Liver (tissue), 9 donors: ENCODE measurements around the gene TERB1. TPM values are rescaled to one million over a fixed set of nuclear protein-coding genes. Genes with fewer than 3 reads are reported as not detected.

Experiments
- DNase-seq: peaks from one replicate; pipeline ENCODE4 v3.0.0-alpha.2; 2017; ENCODE audit warnings: low spot score
- H3K27ac ChIP-seq, 2 donors: one replicate each; pipeline ENCODE4 v1.7.0; 2013; ENCODE audit warnings: inconsistent platforms in 2 of 2, low read length in 2 of 2, control low read depth in 1 of 2, low read depth in 1 of 2, mild to moderate bottlenecking in 1 of 2
- H3K27me3 ChIP-seq, 4 donors: one replicate each; pipeline versions ENCODE4 v1.6.1 to v1.7.0; 2013; ENCODE audit warnings: low read length in 3 of 4, inconsistent platforms in 1 of 4, mild to moderate bottlenecking in 1 of 4, moderate library complexity in 1 of 4; ENCODE audit not compliant: control insufficient read depth in 4 of 4, insufficient read depth in 4 of 4
- H3K36me3 ChIP-seq, 4 donors: one replicate each; pipeline versions ENCODE4 v1.6.1 to v1.7.0; 2013; ENCODE audit warnings: low read length in 3 of 4, mild to moderate bottlenecking in 3 of 4, low read depth in 1 of 4, moderate library complexity in 1 of 4; ENCODE audit not compliant: control insufficient read depth in 4 of 4, insufficient read depth in 3 of 4
- H3K4me1 ChIP-seq, 4 donors: one replicate each; pipeline versions ENCODE4 v1.6.1 to v1.7.0; 2013; ENCODE audit warnings: low read length in 3 of 4, mild to moderate bottlenecking in 3 of 4, moderate library complexity in 1 of 4; ENCODE audit not compliant: control insufficient read depth in 4 of 4, insufficient read depth in 4 of 4
- H3K4me3 ChIP-seq, 3 donors: one replicate each; pipeline versions ENCODE4 v1.6.1 to v1.7.0; 2013; ENCODE audit warnings: low read length in 3 of 3, control low read depth in 1 of 3, low read depth in 1 of 3, mild to moderate bottlenecking in 1 of 3
- H3K9ac ChIP-seq, 2 donors: one replicate each; pipeline ENCODE4 v1.7.0; 2013; ENCODE audit warnings: low read length in 2 of 2, mild to moderate bottlenecking in 2 of 2, moderate library complexity in 2 of 2, control low read depth in 1 of 2, low read depth in 1 of 2
- H3K9me3 ChIP-seq, 4 donors: one replicate each; pipeline versions ENCODE4 v1.6.1 to v1.7.0; 2013; ENCODE audit warnings: low read length in 3 of 4; ENCODE audit not compliant: control insufficient read depth in 4 of 4
- EGR1 ChIP-seq, 2 donors: IDR thresholded peaks; 2 replicates each; pipeline ENCODE4 v1.6.1; 2016 to 2018; ENCODE audit warnings: antibody characterized with exemption in 2 of 2, low read depth in 2 of 2
- FOXA1 ChIP-seq: IDR thresholded peaks from 2 replicates; pipeline ENCODE4 v1.6.1; 2016; ENCODE audit warnings: antibody characterized with exemption
- FOXA2 ChIP-seq: IDR thresholded peaks from 2 replicates; pipeline ENCODE4 v1.6.1; 2016; ENCODE audit warnings: antibody characterized with exemption
- GABPA ChIP-seq, 2 donors: IDR thresholded peaks in 1 of 2; conservative IDR thresholded peaks in 1 of 2; 2 replicates each; pipeline ENCODE4 v1.6.1; 2016; ENCODE audit warnings: antibody characterized with exemption in 2 of 2, mild to moderate bottlenecking in 1 of 2, moderate library complexity in 1 of 2
- HNF4A ChIP-seq, 2 donors: conservative IDR thresholded peaks; 2 replicates each; pipeline ENCODE4 v1.6.1; 2016; ENCODE audit warnings: antibody characterized with exemption in 2 of 2, mild to moderate bottlenecking in 2 of 2
- HNF4G ChIP-seq: IDR thresholded peaks from 2 replicates; pipeline ENCODE4 v1.6.1; 2016; ENCODE audit warnings: antibody characterized with exemption
- JUND ChIP-seq, 2 donors: IDR thresholded peaks; 2 replicates each; pipeline ENCODE4 v1.6.1; 2016; ENCODE audit warnings: antibody characterized with exemption in 2 of 2
- NR2F2 ChIP-seq: IDR thresholded peaks from 2 replicates; pipeline ENCODE4 v1.6.1; 2016; ENCODE audit warnings: antibody characterized with exemption
- RAD21 ChIP-seq, 2 donors: IDR thresholded peaks; 2 replicates each; pipeline ENCODE4 v1.6.1; 2016; ENCODE audit warnings: antibody characterized with exemption in 2 of 2, mild to moderate bottlenecking in 2 of 2
- RXRA ChIP-seq, 2 donors: IDR thresholded peaks; 2 replicates each; pipeline ENCODE4 v1.6.1; 2017 to 2018; ENCODE audit warnings: antibody characterized with exemption in 2 of 2, mild to moderate bottlenecking in 1 of 2
- SP1 ChIP-seq: IDR thresholded peaks from 2 replicates; pipeline ENCODE4 v1.6.1; 2018; ENCODE audit warnings: antibody characterized with exemption, mild to moderate bottlenecking
- TAF1 ChIP-seq: conservative IDR thresholded peaks from 2 replicates; pipeline ENCODE4 v1.6.1; 2016; ENCODE audit warnings: antibody characterized with exemption, mild to moderate bottlenecking
- YY1 ChIP-seq: IDR thresholded peaks from 2 replicates; pipeline ENCODE4 v1.6.1; 2016; ENCODE audit warnings: antibody characterized with exemption, mild to moderate bottlenecking
- WGBS: extraction: QIAGEN DNeasy Blood & Tissue Kit; methylation state at CpG from one replicate; pipeline ENCODE4 v1.1.7; 2013; 5-methylcytosine and 5-hydroxymethylcytosine counted together
- polyA plus RNA-seq, 2 donors: library from polyadenylated mRNA; stranded (reverse) in 1 of 2; unstranded in 1 of 2; fragments of 200-250 nt in 1 of 2; fragments of >200 nt in 1 of 2; fragmentation: Nextera tagmentation in 1 of 2; extraction: Ambion mirVana in 1 of 2; gene quantifications; one replicate each; pipeline versions ENCODE4 v1.2.1 to v1.2.3, GENCODE V29; 2013 to 2015
- total RNA-seq, 2 donors: library from RNA; depleted of rRNA; stranded (reverse); fragments of >200 nt; gene quantifications; one replicate each; pipeline ENCODE4 v1.2.3, GENCODE V29; 2014
- TF ChIP-seq, protein P1 (sequence below): IDR thresholded peaks from 2 replicates; pipeline ENCODE4 v1.6.1; 2016; ENCODE audit warnings: antibody characterized with exemption
- TF ChIP-seq, protein P2 (sequence below): IDR thresholded peaks from 2 replicates; pipeline ENCODE4 v1.6.1; 2016; ENCODE audit warnings: antibody characterized with exemption, mild to moderate bottlenecking
- TF ChIP-seq, protein P3 (sequence below): IDR thresholded peaks from 2 replicates; pipeline ENCODE4 v1.6.1; 2016; ENCODE audit warnings: antibody characterized with exemption
- TF ChIP-seq, protein P4 (sequence below): fragments of 150-350 bp; IDR thresholded peaks from 2 replicates; pipeline ENCODE4 v1.5.1; 2017; ENCODE audit warnings: improper control_type of control experiment, low read depth, low read length; ENCODE audit not compliant: missing input control
- TF ChIP-seq, protein P5 (sequence below): IDR thresholded peaks from 2 replicates; pipeline ENCODE4 v1.6.1; 2016; ENCODE audit warnings: antibody characterized with exemption
- donor health status: healthy.
- donor health status: healthy.
- donor health status: healthy.
- donor health status: healthy.
- donor health status: healthy.

TERB1 gene
- total and polyA plus RNA-seq, 4 donors, result 0.08 to 0.17 TPM; not detected in 2

DNA sequence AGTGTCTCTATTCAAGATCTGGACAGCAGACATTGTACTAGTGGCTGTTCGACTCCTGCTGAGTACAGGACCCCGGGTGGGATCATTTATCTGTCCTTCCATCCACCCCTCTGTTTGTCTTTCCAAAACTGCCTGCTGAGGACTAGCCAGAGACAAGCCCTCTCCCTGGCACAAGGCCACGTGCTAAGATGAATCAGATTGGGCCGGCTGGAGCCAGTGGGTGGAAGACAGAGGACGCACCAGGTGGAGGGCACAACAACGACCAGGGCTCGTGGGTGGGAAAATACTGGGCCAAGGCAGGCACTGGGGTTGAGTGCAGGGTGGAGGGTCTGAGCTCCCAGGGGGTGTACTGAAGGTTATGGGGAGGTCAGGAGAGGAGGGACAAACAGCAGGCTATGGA, 41.4 kb upstream of the TERB1 start:
- Histone ChIP-seq H3K27me3 (peaks cover 2 to 5% (median 4%) of the 10 kb centered on the region in 4 donors), H3K4me1 (peaks cover 5 to 9% (median 8%) of the 10 kb centered on the region in 4 donors), H3K27ac (no peak overlapping the region), H3K9me3 (no peaks in the 10 kb centered on the region), H3K4me3 (no peak overlapping the region), H3K9ac (no peak overlapping the region), H3K36me3 (no peaks in the 10 kb centered on the region)
- 86% methylated on average over 7 of the region's 7 CpGs for WGBS
- TF ChIP-seq YY1 (no peak), HNF4G (no peak), HNF4A (conservative IDR thresholded peaks at IDR 0.05) (no peak), EGR1 (IDR thresholded peaks at IDR 0.05; ENCODE audit: low read depth in 2 of 2) (no peak), FOXA2 (no peak), FOXA1 (no peak), SP1 (no peak), TAF1 (no peak), RXRA (IDR thresholded peaks at IDR 0.05) (no peak), NR2F2 (no peak), RAD21 (IDR thresholded peaks at IDR 0.05) (no peak), JUND (IDR thresholded peaks at IDR 0.05) (no peak)
- TF ChIP-seq, protein P1, sequence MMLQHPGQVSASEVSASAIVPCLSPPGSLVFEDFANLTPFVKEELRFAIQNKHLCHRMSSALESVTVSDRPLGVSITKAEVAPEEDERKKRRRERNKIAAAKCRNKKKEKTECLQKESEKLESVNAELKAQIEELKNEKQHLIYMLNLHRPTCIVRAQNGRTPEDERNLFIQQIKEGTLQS, result no peak
- TF ChIP-seq, protein P2, sequence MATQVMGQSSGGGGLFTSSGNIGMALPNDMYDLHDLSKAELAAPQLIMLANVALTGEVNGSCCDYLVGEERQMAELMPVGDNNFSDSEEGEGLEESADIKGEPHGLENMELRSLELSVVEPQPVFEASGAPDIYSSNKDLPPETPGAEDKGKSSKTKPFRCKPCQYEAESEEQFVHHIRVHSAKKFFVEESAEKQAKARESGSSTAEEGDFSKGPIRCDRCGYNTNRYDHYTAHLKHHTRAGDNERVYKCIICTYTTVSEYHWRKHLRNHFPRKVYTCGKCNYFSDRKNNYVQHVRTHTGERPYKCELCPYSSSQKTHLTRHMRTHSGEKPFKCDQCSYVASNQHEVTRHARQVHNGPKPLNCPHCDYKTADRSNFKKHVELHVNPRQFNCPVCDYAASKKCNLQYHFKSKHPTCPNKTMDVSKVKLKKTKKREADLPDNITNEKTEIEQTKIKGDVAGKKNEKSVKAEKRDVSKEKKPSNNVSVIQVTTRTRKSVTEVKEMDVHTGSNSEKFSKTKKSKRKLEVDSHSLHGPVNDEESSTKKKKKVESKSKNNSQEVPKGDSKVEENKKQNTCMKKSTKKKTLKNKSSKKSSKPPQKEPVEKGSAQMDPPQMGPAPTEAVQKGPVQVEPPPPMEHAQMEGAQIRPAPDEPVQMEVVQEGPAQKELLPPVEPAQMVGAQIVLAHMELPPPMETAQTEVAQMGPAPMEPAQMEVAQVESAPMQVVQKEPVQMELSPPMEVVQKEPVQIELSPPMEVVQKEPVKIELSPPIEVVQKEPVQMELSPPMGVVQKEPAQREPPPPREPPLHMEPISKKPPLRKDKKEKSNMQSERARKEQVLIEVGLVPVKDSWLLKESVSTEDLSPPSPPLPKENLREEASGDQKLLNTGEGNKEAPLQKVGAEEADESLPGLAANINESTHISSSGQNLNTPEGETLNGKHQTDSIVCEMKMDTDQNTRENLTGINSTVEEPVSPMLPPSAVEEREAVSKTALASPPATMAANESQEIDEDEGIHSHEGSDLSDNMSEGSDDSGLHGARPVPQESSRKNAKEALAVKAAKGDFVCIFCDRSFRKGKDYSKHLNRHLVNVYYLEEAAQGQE, result no peak
- TF ChIP-seq, protein P3, sequence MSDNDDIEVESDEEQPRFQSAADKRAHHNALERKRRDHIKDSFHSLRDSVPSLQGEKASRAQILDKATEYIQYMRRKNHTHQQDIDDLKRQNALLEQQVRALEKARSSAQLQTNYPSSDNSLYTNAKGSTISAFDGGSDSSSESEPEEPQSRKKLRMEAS, result no peak
- TF ChIP-seq, protein P4, sequence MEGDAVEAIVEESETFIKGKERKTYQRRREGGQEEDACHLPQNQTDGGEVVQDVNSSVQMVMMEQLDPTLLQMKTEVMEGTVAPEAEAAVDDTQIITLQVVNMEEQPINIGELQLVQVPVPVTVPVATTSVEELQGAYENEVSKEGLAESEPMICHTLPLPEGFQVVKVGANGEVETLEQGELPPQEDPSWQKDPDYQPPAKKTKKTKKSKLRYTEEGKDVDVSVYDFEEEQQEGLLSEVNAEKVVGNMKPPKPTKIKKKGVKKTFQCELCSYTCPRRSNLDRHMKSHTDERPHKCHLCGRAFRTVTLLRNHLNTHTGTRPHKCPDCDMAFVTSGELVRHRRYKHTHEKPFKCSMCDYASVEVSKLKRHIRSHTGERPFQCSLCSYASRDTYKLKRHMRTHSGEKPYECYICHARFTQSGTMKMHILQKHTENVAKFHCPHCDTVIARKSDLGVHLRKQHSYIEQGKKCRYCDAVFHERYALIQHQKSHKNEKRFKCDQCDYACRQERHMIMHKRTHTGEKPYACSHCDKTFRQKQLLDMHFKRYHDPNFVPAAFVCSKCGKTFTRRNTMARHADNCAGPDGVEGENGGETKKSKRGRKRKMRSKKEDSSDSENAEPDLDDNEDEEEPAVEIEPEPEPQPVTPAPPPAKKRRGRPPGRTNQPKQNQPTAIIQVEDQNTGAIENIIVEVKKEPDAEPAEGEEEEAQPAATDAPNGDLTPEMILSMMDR, result no peak
- TF ChIP-seq, protein P5, sequence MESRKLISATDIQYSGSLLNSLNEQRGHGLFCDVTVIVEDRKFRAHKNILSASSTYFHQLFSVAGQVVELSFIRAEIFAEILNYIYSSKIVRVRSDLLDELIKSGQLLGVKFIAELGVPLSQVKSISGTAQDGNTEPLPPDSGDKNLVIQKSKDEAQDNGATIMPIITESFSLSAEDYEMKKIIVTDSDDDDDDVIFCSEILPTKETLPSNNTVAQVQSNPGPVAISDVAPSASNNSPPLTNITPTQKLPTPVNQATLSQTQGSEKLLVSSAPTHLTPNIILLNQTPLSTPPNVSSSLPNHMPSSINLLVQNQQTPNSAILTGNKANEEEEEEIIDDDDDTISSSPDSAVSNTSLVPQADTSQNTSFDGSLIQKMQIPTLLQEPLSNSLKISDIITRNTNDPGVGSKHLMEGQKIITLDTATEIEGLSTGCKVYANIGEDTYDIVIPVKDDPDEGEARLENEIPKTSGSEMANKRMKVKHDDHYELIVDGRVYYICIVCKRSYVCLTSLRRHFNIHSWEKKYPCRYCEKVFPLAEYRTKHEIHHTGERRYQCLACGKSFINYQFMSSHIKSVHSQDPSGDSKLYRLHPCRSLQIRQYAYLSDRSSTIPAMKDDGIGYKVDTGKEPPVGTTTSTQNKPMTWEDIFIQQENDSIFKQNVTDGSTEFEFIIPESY, result no peak
- no peak for DNase-seq

DNA sequence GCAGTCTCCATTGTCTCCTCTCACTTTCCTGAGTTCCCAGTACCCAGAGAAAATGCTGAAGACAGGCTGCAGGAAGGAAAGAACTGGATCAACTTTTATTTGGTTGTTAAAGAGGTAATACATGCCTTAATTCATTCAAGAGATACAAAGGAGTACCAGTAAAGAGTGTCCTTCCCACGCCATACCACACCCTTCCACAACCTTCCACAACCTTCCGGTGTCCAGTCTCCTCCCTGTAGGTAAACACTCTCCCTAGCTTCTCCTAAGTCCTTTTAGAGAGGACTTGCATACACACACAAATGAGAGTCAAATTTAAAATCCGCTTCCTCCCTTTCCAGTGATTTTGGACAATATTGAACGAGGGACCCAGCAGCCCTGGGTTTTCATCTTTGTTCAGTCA, 40.0 kb upstream of the TERB1 start:
- 87% methylated on average over 4 of the region's 4 CpGs for WGBS
- Histone ChIP-seq H3K4me1 (peaks cover 5 to 9% (median 8%) of the 10 kb centered on the region in 4 donors), H3K9me3 (no peaks in the 10 kb centered on the region), H3K36me3 (no peaks in the 10 kb centered on the region), H3K4me3 (no peak overlapping the region), H3K27ac (no peak overlapping the region), H3K9ac (no peak overlapping the region), H3K27me3 (peaks cover 2 to 5% (median 4%) of the 10 kb centered on the region in 4 donors)
- no peak for DNase-seq
- TF ChIP-seq FOXA1, result no peak
- TF ChIP-seq, protein P5, result no peak
- no peak for TF ChIP-seq RAD21 (IDR thresholded peaks at IDR 0.05)
- TF ChIP-seq RXRA (IDR thresholded peaks at IDR 0.05), result no peak
- no peak for TF ChIP-seq GABPA (IDR thresholded peaks at IDR 0.05 in 1 of 2, conservative IDR thresholded peaks at IDR 0.05 in 1 of 2)
- TF ChIP-seq, protein P2, result no peak
- TF ChIP-seq HNF4G, result no peak
- no peak for TF ChIP-seq JUND (IDR thresholded peaks at IDR 0.05)
- no peak for TF ChIP-seq FOXA2
- TF ChIP-seq, protein P1, result no peak
- TF ChIP-seq EGR1 (IDR thresholded peaks at IDR 0.05; ENCODE audit: low read depth in 2 of 2), result no peak
